Suppressor macrophage treated with lipopolysaccharide for 1 hour (primary cell): ENCODE results near the gene NUBPL.
"Not testable (repeated sequence)": the region's sequence is repeated elsewhere in the genome, so short reads cannot be mapped to it uniquely, and the experiment has no call there.

Source experiments
- DNase-seq, 3 donors: peaks; one replicate each; pipeline ENCODE4 v3.0.0-alpha.2; 2020 to 2022

Gene NUBPL

GRCh38 chr14:31578792-31579501, 17.7 kb downstream of the NUBPL start:
- DNase-seq: no peak

- no peak for DNase-seq
Observed at GRCh38 chr14:31580234-31580633, 19.0 kb downstream of the NUBPL start.

- DNase-seq: no peak
Observed at GRCh38 chr14:31582286-31582691, 21.1 kb downstream of the NUBPL start.

- DNase-seq: no peak
Observed at GRCh38 chr14:31582836-31583452, 21.7 kb downstream of the NUBPL start.

GRCh38 chr14:31590206-31590605, 29.0 kb downstream of the NUBPL start:
- no peak for DNase-seq

- no peak for DNase-seq
Observed at GRCh38 chr14:31592122-31592521, 30.9 kb downstream of the NUBPL start.

- no peak for DNase-seq
Observed at GRCh38 chr14:31592631-31593030, 31.4 kb downstream of the NUBPL start.

GRCh38 chr14:31596342-31597095, 35.3 kb downstream of the NUBPL start:
- no peak for DNase-seq

- no peak for DNase-seq
Observed at GRCh38 chr14:31605702-31606101, 44.5 kb downstream of the NUBPL start.

GRCh38 chr14:31611778-31612433, 50.7 kb downstream of the NUBPL start:
- DNase-seq: no peak

GRCh38 chr14:31613188-31613587, 52.0 kb downstream of the NUBPL start:
- DNase-seq: no peak

GRCh38 chr14:31618884-31619283, 57.7 kb downstream of the NUBPL start:
- not testable (repeated sequence) for DNase-seq

GRCh38 chr14:31619440-31619839, 58.2 kb downstream of the NUBPL start:
- DNase-seq: no peak

- not testable (repeated sequence) for DNase-seq
Observed at GRCh38 chr14:31620898-31621297, 59.7 kb downstream of the NUBPL start.

GRCh38 chr14:31622060-31622459, 60.9 kb downstream of the NUBPL start:
- DNase-seq: no peak

GRCh38 chr14:31652900-31653299, 91.7 kb downstream of the NUBPL start:
- not testable (repeated sequence) for DNase-seq

GRCh38 chr14:31657917-31658316, 96.7 kb downstream of the NUBPL start:
- no peak for DNase-seq

GRCh38 chr14:31659278-31659677, 98.1 kb downstream of the NUBPL start:
- no peak for DNase-seq

GRCh38 chr14:31660191-31660590, 99.0 kb downstream of the NUBPL start:
- DNase-seq: no peak

GRCh38 chr14:31660728-31661127, 99.5 kb downstream of the NUBPL start:
- DNase-seq: no peak

- DNase-seq: no peak
Observed at GRCh38 chr14:31668348-31668747, 107.1 kb downstream of the NUBPL start.

GRCh38 chr14:31672709-31673108, 111.5 kb downstream of the NUBPL start:
- DNase-seq: no peak

- DNase-seq: no peak
Observed at GRCh38 chr14:31677052-31677451, 115.8 kb downstream of the NUBPL start.
